Measurements from ENCODE around the gene UPK1B. TPM values are rescaled to one million over a fixed set of nuclear protein-coding genes. Genes with fewer than 3 reads are reported as not detected.

Gene UPK1B
- total RNA-seq, 1 donor from 2014 or later = 0.14 TPM

DNA sequence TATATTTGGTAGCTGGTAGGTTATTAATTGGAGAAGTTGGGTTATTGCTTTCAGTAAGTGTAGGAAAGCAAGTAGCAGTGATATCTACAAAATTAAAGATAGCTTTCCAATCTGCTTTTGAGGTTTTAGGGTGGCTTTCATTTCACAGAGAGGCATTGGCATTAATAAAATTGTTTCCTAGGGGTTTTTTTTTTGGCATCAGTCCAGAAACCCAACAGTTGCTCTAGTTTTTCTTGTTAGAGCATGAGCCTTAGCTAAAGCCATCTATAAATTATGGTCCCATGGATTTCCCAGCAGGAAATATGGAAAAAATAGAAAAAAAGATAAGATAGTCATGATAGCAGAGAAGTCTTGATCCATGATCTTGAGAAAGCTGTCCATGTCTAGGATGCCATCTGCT lies 70.3 kb downstream of the UPK1B start:
- peaks cover 6% of the 10 kb centered on the region for H3K9me3 Mint-ChIP-seq (ENCODE audit: unreplicated experiment)
- H3K4me3 Mint-ChIP-seq (ENCODE audit: unreplicated experiment) = no peak overlapping the region
- H3K27ac Mint-ChIP-seq (ENCODE audit: unreplicated experiment) = no peak overlapping the region

DNA sequence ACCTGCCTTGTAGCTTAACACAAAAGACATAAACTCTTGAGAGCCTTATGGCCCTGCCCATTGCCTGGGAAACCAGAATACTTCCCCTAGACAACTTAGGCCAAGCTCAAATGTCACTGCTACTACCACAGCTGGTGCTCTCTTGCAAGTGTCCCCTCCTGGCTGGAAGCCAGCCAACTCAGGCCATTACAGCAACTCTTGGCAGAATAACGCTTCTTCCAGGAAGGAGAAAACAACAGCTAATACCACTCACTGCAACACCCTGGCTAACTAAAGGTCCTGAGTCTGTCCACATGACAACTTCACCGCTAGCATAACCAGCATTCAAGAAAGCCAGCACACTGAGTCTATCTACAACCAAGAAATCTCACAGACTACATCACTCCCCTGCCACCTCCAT lies 72.4 kb downstream of the UPK1B start:
- no peaks in the 10 kb centered on the region for H3K27me3 Mint-ChIP-seq (ENCODE audit: low read depth, unreplicated experiment)
- no peak overlapping the region for H3K4me3 Mint-ChIP-seq (ENCODE audit: unreplicated experiment)
- H3K4me1 ChIP-seq (ENCODE audit: insufficient read depth, low read length) = no peaks in the 10 kb centered on the region
- no peaks in the 10 kb centered on the region for H3K27me3 ChIP-seq (ENCODE audit: insufficient read depth, low read length)
- no peaks in the 10 kb centered on the region for H3K9me3 ChIP-seq (ENCODE audit: insufficient read depth, low read depth, low read length)
- no peak overlapping the region for H3K4me2 ChIP-seq (ENCODE audit: low read length)
- H3K27ac Mint-ChIP-seq (ENCODE audit: unreplicated experiment) = no peak overlapping the region
- no peaks in the 10 kb centered on the region for H3K36me3 ChIP-seq (ENCODE audit: insufficient read depth, low read length)
- H3K79me2 ChIP-seq (ENCODE audit: insufficient read depth, low read length) = no peaks in the 10 kb centered on the region
- no peak for DNase-seq (ENCODE audit: low read depth)
- TF ChIP-seq EZH2 (IDR thresholded peaks at IDR 0.05; ENCODE audit: insufficient read depth, low read length) = no peak
- TF ChIP-seq, protein P1, sequence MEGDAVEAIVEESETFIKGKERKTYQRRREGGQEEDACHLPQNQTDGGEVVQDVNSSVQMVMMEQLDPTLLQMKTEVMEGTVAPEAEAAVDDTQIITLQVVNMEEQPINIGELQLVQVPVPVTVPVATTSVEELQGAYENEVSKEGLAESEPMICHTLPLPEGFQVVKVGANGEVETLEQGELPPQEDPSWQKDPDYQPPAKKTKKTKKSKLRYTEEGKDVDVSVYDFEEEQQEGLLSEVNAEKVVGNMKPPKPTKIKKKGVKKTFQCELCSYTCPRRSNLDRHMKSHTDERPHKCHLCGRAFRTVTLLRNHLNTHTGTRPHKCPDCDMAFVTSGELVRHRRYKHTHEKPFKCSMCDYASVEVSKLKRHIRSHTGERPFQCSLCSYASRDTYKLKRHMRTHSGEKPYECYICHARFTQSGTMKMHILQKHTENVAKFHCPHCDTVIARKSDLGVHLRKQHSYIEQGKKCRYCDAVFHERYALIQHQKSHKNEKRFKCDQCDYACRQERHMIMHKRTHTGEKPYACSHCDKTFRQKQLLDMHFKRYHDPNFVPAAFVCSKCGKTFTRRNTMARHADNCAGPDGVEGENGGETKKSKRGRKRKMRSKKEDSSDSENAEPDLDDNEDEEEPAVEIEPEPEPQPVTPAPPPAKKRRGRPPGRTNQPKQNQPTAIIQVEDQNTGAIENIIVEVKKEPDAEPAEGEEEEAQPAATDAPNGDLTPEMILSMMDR (IDR thresholded peaks at IDR 0.05; ENCODE audit: insufficient read depth, low read depth, low read length) = no peak
- no peaks in the 10 kb centered on the region for H3K36me3 Mint-ChIP-seq (ENCODE audit: low read depth, unreplicated experiment)
- H3K9me3 Mint-ChIP-seq (ENCODE audit: unreplicated experiment) = peaks cover 6% of the 10 kb centered on the region
- H3K9ac ChIP-seq (ENCODE audit: low read length) = no peak overlapping the region
- H3K4me1 Mint-ChIP-seq (ENCODE audit: low read depth, unreplicated experiment) = peaks cover 5% of the 10 kb centered on the region
- no peak for FAIRE-seq
- no peak overlapping the region for H2AFZ ChIP-seq (ENCODE audit: low read depth, low read length)
- no peak overlapping the region for H3K27ac ChIP-seq (ENCODE audit: low read depth, low read length)
- no peaks in the 10 kb centered on the region for H4K20me1 ChIP-seq (ENCODE audit: insufficient read depth, low read length)
- H3K4me3 ChIP-seq (ENCODE audit: insufficient read depth, low read depth, low read length) = no peak overlapping the region

More for the DNA sequence above, 70.3 kb downstream of the UPK1B start:
- Histone ChIP-seq H2AFZ (ENCODE audit: low read depth, low read length) (no peak overlapping the region), H4K20me1 (ENCODE audit: insufficient read depth, low read length) (no peaks in the 10 kb centered on the region), H3K9ac (ENCODE audit: low read length) (no peak overlapping the region), H3K4me3 (ENCODE audit: insufficient read depth, low read depth, low read length) (no peak overlapping the region), H3K36me3 (ENCODE audit: insufficient read depth, low read length) (no peaks in the 10 kb centered on the region), H3K9me3 (ENCODE audit: insufficient read depth, low read depth, low read length) (no peaks in the 10 kb centered on the region), H3K4me2 (ENCODE audit: low read length) (no peak overlapping the region), H3K27ac (ENCODE audit: low read depth, low read length) (no peak overlapping the region), H3K4me1 (ENCODE audit: insufficient read depth, low read length) (peaks cover 8% of the 10 kb centered on the region), H3K27me3 (ENCODE audit: insufficient read depth, low read length) (no peaks in the 10 kb centered on the region), H3K79me2 (ENCODE audit: insufficient read depth, low read length) (peaks cover 16% of the 10 kb centered on the region)
- no peaks in the 10 kb centered on the region for H3K27me3 Mint-ChIP-seq (ENCODE audit: low read depth, unreplicated experiment)
- H3K36me3 Mint-ChIP-seq (ENCODE audit: low read depth, unreplicated experiment) = no peaks in the 10 kb centered on the region
- H3K4me1 Mint-ChIP-seq (ENCODE audit: low read depth, unreplicated experiment) = peaks cover 8% of the 10 kb centered on the region
- DNase-seq (ENCODE audit: low read depth) = no peak
- TF ChIP-seq, protein P1 (IDR thresholded peaks at IDR 0.05; ENCODE audit: insufficient read depth, low read depth, low read length) = no peak
- TF ChIP-seq EZH2 (IDR thresholded peaks at IDR 0.05; ENCODE audit: insufficient read depth, low read length) = no peak
- no peak for FAIRE-seq

Other genes starting within 250 kb of the UPK1B start
- gene IGSF11, start 138.8 kb upstream of the UPK1B start, total RNA-seq = 0.22 and 0.39 TPM in 2 replicates
- gene TEX55, start 27.4 kb upstream of the UPK1B start, total RNA-seq = not detected in 2 replicates
- 36.7 and 45.4 TPM in 2 replicates for gene B4GALT4, start 67.3 kb downstream of the UPK1B start, total RNA-seq
- gene ARHGAP31, start 120.8 kb downstream of the UPK1B start, total RNA-seq = 48.1 and 58.8 TPM in 2 replicates

Measured in astrocyte (in vitro differentiated cells and primary cell).